SW480 (cell line): ENCODE data around the gene P2RY14.
A peak's percentile ranks its signal among the peaks of the same experiment; 100 is the strongest.

ENCODE experiments used
- DNase-seq: peaks from one replicate; pipeline ENCODE4 v3.0.0-alpha.2; 2016; ENCODE audit warnings: low spot score

The P2RY14 gene

GRCh38 chr3:151278230-151278629, at the start of gene P2RY14:
P2RY14 (minus strand) TSS chr3:151278542; CDS start chr3:151214316, 64,226 bp downstream.
- no peak for DNase-seq

GRCh38 chr3:151327571-151328198, 49.3 kb upstream of the P2RY14 start:
- DNase-seq, result peak; percentile 31

- DNase-seq, result no peak
These were observed 44.2 kb upstream of the P2RY14 start for GRCh38 chr3:151322511-151322910.

GRCh38 chr3:151321526-151321925, 43.2 kb upstream of the P2RY14 start:
- DNase-seq, result no peak

- no peak for DNase-seq
These were observed 41.8 kb upstream of the P2RY14 start for GRCh38 chr3:151320131-151320530.

- DNase-seq, result no peak
These were observed 41.3 kb upstream of the P2RY14 start for GRCh38 chr3:151319628-151320027.

- DNase-seq, result no peak
These were observed 40.6 kb upstream of the P2RY14 start for GRCh38 chr3:151318991-151319390.

GRCh38 chr3:151318313-151318712, 40.0 kb upstream of the P2RY14 start:
- no peak for DNase-seq

GRCh38 chr3:151316267-151316991, 38.1 kb upstream of the P2RY14 start, which contains the start of gene GPR87:
GPR87 (minus strand) TSS chr3:151316820; CDS start chr3:151300100, 16,720 bp downstream.
- no peak for DNase-seq

- DNase-seq, result no peak
These were observed 37.5 kb upstream of the P2RY14 start for GRCh38 chr3:151315846-151316245.

- DNase-seq, result no peak
These were observed 36.8 kb upstream of the P2RY14 start for GRCh38 chr3:151315136-151315535.

GRCh38 chr3:151314593-151314992, 36.3 kb upstream of the P2RY14 start:
- no peak for DNase-seq

GRCh38 chr3:151314137-151314536, 35.8 kb upstream of the P2RY14 start:
- no peak for DNase-seq

- DNase-seq, result no peak
These were observed 34.6 kb upstream of the P2RY14 start for GRCh38 chr3:151312972-151313371.

- no peak for DNase-seq
These were observed 31.2 kb upstream of the P2RY14 start for GRCh38 chr3:151309566-151309965.

GRCh38 chr3:151307583-151308488, 29.5 kb upstream of the P2RY14 start:
- no peak for DNase-seq

- DNase-seq, result no peak
These were observed 28.8 kb upstream of the P2RY14 start for GRCh38 chr3:151307131-151307530.

- DNase-seq, result no peak
These were observed 27.9 kb upstream of the P2RY14 start for GRCh38 chr3:151306168-151306810.

GRCh38 chr3:151305775-151306151, 27.4 kb upstream of the P2RY14 start:
- DNase-seq, result no peak

- peak; percentile 98 for DNase-seq
These were observed 26.9 kb upstream of the P2RY14 start for GRCh38 chr3:151305060-151305774.

- DNase-seq, result no peak
These were observed 25.4 kb upstream of the P2RY14 start for GRCh38 chr3:151303751-151304150.
